HCT116 (cell line): ENCODE results near the gene ABLIM1. TPM values are rescaled to one million over a fixed set of nuclear protein-coding genes. Genes with fewer than 3 reads are reported as not detected.

Experiments
- ATAC-seq: fragments of 200-7000 bp; cut with Tn5 transposase; 2 replicates; pipeline ENCODE4 v1.9.1; 2020; ENCODE audit warnings: mild to moderate bottlenecking, moderate library complexity
- BruUV-seq: library from RNA; stranded (reverse); fragments of 400-500 nt; replicated peaks from 2 replicates; lab custom pipeline; 2021; lab: Mats Ljungman, UMichigan
- CTCF ChIA-PET: fragments of 300-600 bp; sonication (Branson Sonifier 250); formaldehyde crosslinking; loops from one replicate; lab custom pipeline; 2021; ENCODE audit warnings: antibody characterized with exemption; lab: Charles Lee
- POLR2A ChIA-PET: fragments of 300-600, 350-600 bp; sonication (Branson Sonifier 250); formaldehyde crosslinking; loops from one replicate; lab custom pipeline; 2021; ENCODE audit warnings: antibody characterized with exemption; lab: Charles Lee
- RAD21 ChIA-PET, 2 experiments: fragments of 300-600 bp; sonication (Branson Sonifier 250); formaldehyde crosslinking; loops; one replicate each; lab custom pipeline; 2023; ENCODE audit warnings: low total read pairs in 2 of 2; ENCODE audit not compliant: uncharacterized antibody in 2 of 2, unreplicated experiment in 2 of 2, low non-redundant PET in 1 of 2; lab: Charles Lee
- DNase-seq: peaks from one replicate; pipeline ENCODE4 v3.0.0-alpha.2; 2010; ENCODE audit warnings: low read depth, low spot score
- H2AFZ ChIP-seq: fragments of 200-600 bp; shearing (Covaris generic), sonication (generic); 2 replicates; pipeline ENCODE4 v1.6.1; 2017; ENCODE audit warnings: low read depth, mixed run types, mixed read lengths, antibody characterized with exemption, low read length; ENCODE audit not compliant: poor library complexity, severe bottlenecking
- H3K27ac ChIP-seq: 2 replicates; pipeline ENCODE4 v1.5.1; 2012; ENCODE audit warnings: low read depth, low read length
- H3K27me3 ChIP-seq: fragments of 200-600 bp; sonication (generic); 2 replicates; pipeline ENCODE4 v1.6.1; 2016; ENCODE audit warnings: mixed run types, low read length, mixed read lengths; ENCODE audit not compliant: insufficient read depth
- H3K36me3 ChIP-seq, 2 experiments: fragments of 200-500 bp in 1 of 2; fragments of 200-600 bp in 1 of 2; sonication (Bioruptor generic) in 1 of 2; sonication (generic) in 1 of 2; 2 replicates each; pipeline versions ENCODE4 v1.5.1 to v1.6.1; 2014 to 2016; ENCODE audit warnings: low read length in 2 of 2, inconsistent platforms in 1 of 2, mixed read lengths in 1 of 2, mixed run types in 1 of 2; ENCODE audit not compliant: insufficient read depth in 2 of 2, control insufficient read depth in 1 of 2
- H3K4me1 ChIP-seq, 2 experiments: fragments of 200-600 bp in 1 of 2; sonication (generic) in 1 of 2; 2 replicates each; pipeline versions ENCODE4 v1.5.1 to v1.6.1; 2012 to 2017; ENCODE audit warnings: low read length in 2 of 2, inconsistent platforms in 1 of 2, mild to moderate bottlenecking in 1 of 2, mixed read lengths in 1 of 2, mixed run types in 1 of 2, moderate library complexity in 1 of 2; ENCODE audit not compliant: insufficient read depth in 2 of 2, control insufficient read depth in 1 of 2
- H3K4me2 ChIP-seq: fragments of 200-600 bp; sonication (generic); 2 replicates; pipeline ENCODE4 v1.6.1; 2017; ENCODE audit warnings: mixed run types, low read length, mixed read lengths
- H3K4me3 ChIP-seq, 2 experiments: fragments of 200-600 bp in 1 of 2; sonication (generic) in 1 of 2; replicated peaks in 1 of 2; 2 replicates each; pipeline ENCODE4 v1.5.1; 2011 to 2016; ENCODE audit warnings: low read length in 2 of 2, control low read depth in 1 of 2, low read depth in 1 of 2, mild to moderate bottlenecking in 1 of 2, mixed read lengths in 1 of 2, mixed run types in 1 of 2
- H3K79me2 ChIP-seq: fragments of 200-600 bp; sonication (generic); 2 replicates; pipeline ENCODE4 v1.6.1; 2017; ENCODE audit warnings: mild to moderate bottlenecking, mixed run types, low read length, moderate library complexity, mixed read lengths; ENCODE audit not compliant: insufficient read depth
- H3K9ac ChIP-seq: fragments of 200-600 bp; sonication (generic); 2 replicates; pipeline ENCODE4 v1.6.1; 2016; ENCODE audit warnings: low read length, mixed read lengths
- H3K9me2 ChIP-seq: fragments of 200-600 bp; sonication (generic), shearing (Covaris generic); 2 replicates; pipeline ENCODE4 v1.6.1; 2017; ENCODE audit warnings: mixed run types, mild to moderate bottlenecking, moderate library complexity; ENCODE audit not compliant: insufficient read depth
- H3K9me3 ChIP-seq, 2 experiments: fragments of 200-500 bp in 1 of 2; fragments of 200-600 bp in 1 of 2; sonication (Bioruptor generic) in 1 of 2; sonication (generic) in 1 of 2; 2 replicates each; pipeline ENCODE4 v1.6.1; 2014 to 2017; ENCODE audit warnings: low read length in 2 of 2, mixed read lengths in 2 of 2, inconsistent platforms in 1 of 2, low read depth in 1 of 2, mild to moderate bottlenecking in 1 of 2, mixed run types in 1 of 2, moderate library complexity in 1 of 2; ENCODE audit not compliant: control insufficient read depth in 1 of 2, insufficient read depth in 1 of 2
- H4K20me1 ChIP-seq: fragments of 200-600 bp; sonication (generic), shearing (Covaris generic); 2 replicates; pipeline ENCODE4 v1.6.1; 2017; ENCODE audit warnings: mixed run types, mild to moderate bottlenecking, moderate library complexity; ENCODE audit not compliant: insufficient read depth
- ATF3 ChIP-seq: IDR thresholded peaks from 2 replicates; pipeline ENCODE4 v1.6.1; 2012
- CBX3 ChIP-seq: IDR thresholded peaks from 2 replicates; pipeline ENCODE4 v1.6.1; 2012; ENCODE audit warnings: low read depth
- CEBPB ChIP-seq: IDR thresholded peaks from 2 replicates; pipeline ENCODE4 v1.6.1; 2012; ENCODE audit warnings: low read depth
- CTCF ChIP-seq, 3 experiments: fragments of 200-600 bp in 1 of 3; sonication (generic) in 1 of 3; IDR thresholded peaks in 2 of 3; conservative IDR thresholded peaks in 1 of 3; 2 replicates each; pipeline ENCODE4 v1.5.1; 2012 to 2017; ENCODE audit warnings: low read depth in 2 of 3, low read length in 2 of 3, antibody characterized with exemption in 1 of 3, borderline replicate concordance in 1 of 3, control low read depth in 1 of 3, mild to moderate bottlenecking in 1 of 3, mixed read lengths in 1 of 3, mixed run types in 1 of 3, moderate library complexity in 1 of 3; ENCODE audit not compliant: insufficient read depth in 1 of 3
- EGR1 ChIP-seq: IDR thresholded peaks from 2 replicates; pipeline ENCODE4 v1.6.1; 2012; ENCODE audit warnings: low read depth
- ELF1 ChIP-seq: IDR thresholded peaks from 2 replicates; pipeline ENCODE4 v1.6.1; 2012; ENCODE audit warnings: low read depth, borderline replicate concordance
- EZH2 ChIP-seq: fragments of 200-600 bp; sonication (generic); IDR thresholded peaks from 2 replicates; pipeline ENCODE4 v1.6.1; 2017; ENCODE audit warnings: antibody characterized with exemption, mixed run types
- EZH2phosphoT487 ChIP-seq: fragments of 200-600 bp; IDR thresholded peaks from 2 replicates; pipeline ENCODE4 v1.6.1; 2018; ENCODE audit warnings: antibody characterized with exemption, borderline replicate concordance
- JUND ChIP-seq: IDR thresholded peaks from 2 replicates; pipeline ENCODE4 v1.6.1; 2012
- MAX ChIP-seq: IDR thresholded peaks from 2 replicates; pipeline ENCODE4 v1.6.1; 2012
- POLR2A ChIP-seq: IDR thresholded peaks from 2 replicates; pipeline ENCODE4 v1.7.0; 2011; ENCODE audit warnings: borderline replicate concordance; ENCODE audit not compliant: insufficient read depth, insufficient read length; ENCODE audit errors: extremely low read depth
- POLR2AphosphoS5 ChIP-seq: IDR thresholded peaks from 2 replicates; pipeline ENCODE4 v1.6.1; 2011; ENCODE audit warnings: mild to moderate bottlenecking, low read depth, low read length, moderate library complexity
- REST ChIP-seq: IDR thresholded peaks from 2 replicates; pipeline ENCODE4 v1.6.1; 2012; ENCODE audit warnings: low read depth
- SIN3A ChIP-seq: IDR thresholded peaks from 2 replicates; pipeline ENCODE4 v1.6.1; 2012; ENCODE audit warnings: low read depth
- SP1 ChIP-seq: IDR thresholded peaks from 2 replicates; pipeline ENCODE4 v1.6.1; 2012; ENCODE audit warnings: low read depth
- TCF7L2 ChIP-seq: IDR thresholded peaks from 2 replicates; pipeline ENCODE4 v1.7.0; 2011; ENCODE audit warnings: borderline replicate concordance, inconsistent platforms; ENCODE audit not compliant: insufficient read depth, insufficient read length; ENCODE audit errors: extremely low read depth
- ZNF274 ChIP-seq: fragments of 200-500 bp; sonication (Bioruptor generic); IDR thresholded peaks from 2 replicates; pipeline ENCODE4 v1.6.1; 2014; ENCODE audit warnings: mild to moderate bottlenecking, low read depth, low read length, inconsistent platforms
- intact Hi-C: fragments of 100-400 bp; cut with micrococcal nuclease; formaldehyde crosslinking; loops from 2 replicates; pipeline ENCODE4 v1.10.0; 2022
- total RNA-seq: library from RNA; stranded (reverse); gene quantifications from one replicate; pipeline ENCODE4 v1.2.1, GENCODE V29; 2021; ENCODE audit not compliant: unreplicated experiment

The ABLIM1 gene
- total RNA-seq, 1 experiment from 2014 or later: 96.2 TPM

- no peak overlapping the region for H3K9ac ChIP-seq
- no peak for ATAC-seq
- intact Hi-C loops: no loop called here
- no peaks in the 10 kb centered on the region for H3K9me3 ChIP-seq
- H4K20me1 ChIP-seq: no peaks in the 10 kb centered on the region
- no peaks in the 10 kb centered on the region for H3K4me1 ChIP-seq
- no peak overlapping the region for H3K4me3 ChIP-seq
- H2AFZ ChIP-seq: no peak overlapping the region
- CTCF ChIA-PET: interaction anchor here (6.3 kb wide), 1 partner anchor 138 kb away, joined by 45 read pairs; no protein-coding TSS in a partner anchor
- RAD21 ChIA-PET: no interaction called here
- no peaks in the 10 kb centered on the region for H3K9me2 ChIP-seq
- TF ChIP-seq POLR2AphosphoS5 (no peak), ATF3 (no peak), SIN3A (no peak), SP1 (no peak), TCF7L2 (no peak), ELF1 (no peak), ZNF274 (no peak), CTCF (IDR thresholded peaks at IDR 0.05 in 2 of 3, conservative IDR thresholded peaks at IDR 0.05 in 1 of 3; ENCODE audit: borderline replicate concordance in 1 of 3, insufficient read depth in 1 of 3, low read depth in 2 of 3, low read length in 2 of 3) (no peak), JUND (no peak), EGR1 (no peak), CBX3 (no peak), EZH2phosphoT487 (no peak), EZH2 (no peak), MAX (no peak), CEBPB (no peak), POLR2A (no peak), REST (no peak)
- TF ChIP-seq, all 23 proteins: peak for 0
- Histone ChIP-seq H3K79me2 (no peaks in the 10 kb centered on the region), H3K27me3 (no peaks in the 10 kb centered on the region), H3K36me3 (peaks cover 16 to 30% of the 10 kb centered on the region in 2 experiments; a peak in 3 of 4 replicates), H3K27ac (no peak overlapping the region), H3K4me2 (no peak overlapping the region)
- POLR2A ChIA-PET: no interaction called here
- DNase-seq: no peak
- BruUV-seq: no TSS peak
Observed at GRCh38 chr10:114442091-114442630, 215.9 kb downstream of the ABLIM1 start.
